ENCODE results near the gene TMEM243. TPM values are rescaled to one million over a fixed set of nuclear protein-coding genes. Genes with fewer than 3 reads are reported as not detected.

TMEM243 gene
- total RNA-seq, 1 donor from 2014 or later: 25.4 TPM

DNA sequence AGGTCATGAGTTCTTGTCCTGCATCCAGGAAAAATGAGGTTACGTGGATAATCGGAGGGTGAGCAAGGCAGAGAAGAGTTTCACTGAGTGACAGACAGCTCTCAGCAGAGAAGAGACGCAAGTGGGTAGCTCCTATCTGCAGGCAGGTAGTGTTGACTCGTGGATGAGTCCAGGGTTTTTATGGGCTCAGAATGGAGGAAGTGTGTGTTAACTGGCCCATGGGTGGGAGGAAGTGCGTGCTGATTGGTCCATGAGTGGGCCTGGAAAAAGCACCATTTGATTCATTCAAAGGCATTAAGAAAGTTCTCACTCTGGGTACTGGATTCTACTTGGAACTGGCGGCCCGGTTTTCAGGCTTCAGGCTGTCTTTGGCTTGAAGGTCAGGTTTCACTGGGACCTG lies 72.0 kb downstream of the TMEM243 start:
- Mint-ChIP-seq H3K9me3 (ENCODE audit: unreplicated experiment) (no peaks in the 10 kb centered on the region), H3K4me1 (ENCODE audit: low read depth, unreplicated experiment) (no peaks in the 10 kb centered on the region), H3K27ac (ENCODE audit: unreplicated experiment) (no peak overlapping the region), H3K36me3 (ENCODE audit: low read depth, unreplicated experiment) (no peaks in the 10 kb centered on the region), H3K27me3 (ENCODE audit: low read depth, unreplicated experiment) (no peaks in the 10 kb centered on the region), H3K4me3 (ENCODE audit: unreplicated experiment) (no peak overlapping the region)
- no peak overlapping the region for H3K4me3 ChIP-seq (ENCODE audit: insufficient read depth, low read depth, low read length)
- no peaks in the 10 kb centered on the region for H4K20me1 ChIP-seq (ENCODE audit: insufficient read depth, low read length)
- H3K4me2 ChIP-seq (ENCODE audit: low read length): no peak overlapping the region
- H3K4me1 ChIP-seq (ENCODE audit: insufficient read depth, low read length): no peaks in the 10 kb centered on the region
- H3K27me3 ChIP-seq (ENCODE audit: insufficient read depth, low read length): no peaks in the 10 kb centered on the region
- no peak for TF ChIP-seq EZH2 (IDR thresholded peaks at IDR 0.05; ENCODE audit: insufficient read depth, low read length)
- TF ChIP-seq, protein P1, sequence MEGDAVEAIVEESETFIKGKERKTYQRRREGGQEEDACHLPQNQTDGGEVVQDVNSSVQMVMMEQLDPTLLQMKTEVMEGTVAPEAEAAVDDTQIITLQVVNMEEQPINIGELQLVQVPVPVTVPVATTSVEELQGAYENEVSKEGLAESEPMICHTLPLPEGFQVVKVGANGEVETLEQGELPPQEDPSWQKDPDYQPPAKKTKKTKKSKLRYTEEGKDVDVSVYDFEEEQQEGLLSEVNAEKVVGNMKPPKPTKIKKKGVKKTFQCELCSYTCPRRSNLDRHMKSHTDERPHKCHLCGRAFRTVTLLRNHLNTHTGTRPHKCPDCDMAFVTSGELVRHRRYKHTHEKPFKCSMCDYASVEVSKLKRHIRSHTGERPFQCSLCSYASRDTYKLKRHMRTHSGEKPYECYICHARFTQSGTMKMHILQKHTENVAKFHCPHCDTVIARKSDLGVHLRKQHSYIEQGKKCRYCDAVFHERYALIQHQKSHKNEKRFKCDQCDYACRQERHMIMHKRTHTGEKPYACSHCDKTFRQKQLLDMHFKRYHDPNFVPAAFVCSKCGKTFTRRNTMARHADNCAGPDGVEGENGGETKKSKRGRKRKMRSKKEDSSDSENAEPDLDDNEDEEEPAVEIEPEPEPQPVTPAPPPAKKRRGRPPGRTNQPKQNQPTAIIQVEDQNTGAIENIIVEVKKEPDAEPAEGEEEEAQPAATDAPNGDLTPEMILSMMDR (IDR thresholded peaks at IDR 0.05; ENCODE audit: insufficient read depth, low read depth, low read length): no peak
- FAIRE-seq (no peak), DNase-seq (ENCODE audit: low read depth) (no peak)
- H3K79me2 ChIP-seq (ENCODE audit: insufficient read depth, low read length): no peaks in the 10 kb centered on the region
- no peaks in the 10 kb centered on the region for H3K36me3 ChIP-seq (ENCODE audit: insufficient read depth, low read length)
- H3K9me3 ChIP-seq (ENCODE audit: insufficient read depth, low read depth, low read length): no peaks in the 10 kb centered on the region
- no peak overlapping the region for H3K27ac ChIP-seq (ENCODE audit: low read depth, low read length)
- no peak overlapping the region for H3K9ac ChIP-seq (ENCODE audit: low read length)
- H2AFZ ChIP-seq (ENCODE audit: low read depth, low read length): no peak overlapping the region

DNA sequence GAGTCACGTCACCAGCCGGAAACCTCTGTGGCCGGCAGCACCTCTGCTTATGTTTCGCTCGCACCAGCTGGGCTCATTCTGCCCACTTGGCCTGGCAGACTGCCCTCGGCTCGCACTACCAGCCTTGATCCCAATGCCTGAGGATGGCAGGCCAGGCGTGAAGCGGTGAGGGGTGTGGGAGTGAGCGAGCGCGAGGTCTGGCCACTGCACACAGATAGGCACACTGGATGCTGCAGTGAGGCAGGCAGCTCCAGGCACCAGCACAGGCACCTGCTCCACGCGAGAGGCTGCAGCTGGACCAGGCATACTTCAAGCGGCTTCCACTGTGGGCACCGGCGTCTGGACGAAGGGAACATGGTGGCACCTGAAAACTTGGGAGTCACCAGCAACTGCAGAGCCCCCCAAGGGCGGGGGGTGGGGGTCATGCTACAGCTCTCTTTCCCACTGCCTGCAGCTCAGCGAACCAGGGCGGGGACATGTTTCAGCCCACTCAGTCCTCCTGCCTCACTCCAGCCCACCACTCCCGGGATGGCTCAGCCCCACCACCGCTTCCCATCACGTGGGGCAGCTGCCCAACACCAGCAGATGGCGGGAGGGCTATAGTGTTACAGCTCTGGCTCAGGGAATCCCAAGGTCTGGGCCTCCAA lies 72.7 kb downstream of the TMEM243 start:
- Histone ChIP-seq H3K4me1 (ENCODE audit: insufficient read depth, low read length) (no peaks in the 10 kb centered on the region), H3K4me3 (ENCODE audit: insufficient read depth, low read depth, low read length) (no peak overlapping the region), H3K9me3 (ENCODE audit: insufficient read depth, low read depth, low read length) (no peaks in the 10 kb centered on the region), H3K27me3 (ENCODE audit: insufficient read depth, low read length) (no peaks in the 10 kb centered on the region), H3K9ac (ENCODE audit: low read length) (no peak overlapping the region), H3K36me3 (ENCODE audit: insufficient read depth, low read length) (no peaks in the 10 kb centered on the region), H3K27ac (ENCODE audit: low read depth, low read length) (no peak overlapping the region), H3K4me2 (ENCODE audit: low read length) (no peak overlapping the region), H4K20me1 (ENCODE audit: insufficient read depth, low read length) (no peaks in the 10 kb centered on the region), H2AFZ (ENCODE audit: low read depth, low read length) (no peak overlapping the region), H3K79me2 (ENCODE audit: insufficient read depth, low read length) (no peaks in the 10 kb centered on the region)
- DNase-seq (ENCODE audit: low read depth) (no peak), FAIRE-seq (no peak)
- Mint-ChIP-seq H3K9me3 (ENCODE audit: unreplicated experiment) (no peaks in the 10 kb centered on the region), H3K27me3 (ENCODE audit: low read depth, unreplicated experiment) (no peaks in the 10 kb centered on the region), H3K4me1 (ENCODE audit: low read depth, unreplicated experiment) (no peaks in the 10 kb centered on the region), H3K36me3 (ENCODE audit: low read depth, unreplicated experiment) (no peaks in the 10 kb centered on the region), H3K27ac (ENCODE audit: unreplicated experiment) (no peak overlapping the region), H3K4me3 (ENCODE audit: unreplicated experiment) (no peak overlapping the region)
- TF ChIP-seq EZH2 (IDR thresholded peaks at IDR 0.05; ENCODE audit: insufficient read depth, low read length): no peak
- TF ChIP-seq, protein P1 (IDR thresholded peaks at IDR 0.05; ENCODE audit: insufficient read depth, low read depth, low read length): no peak

Other genes starting within 250 kb of the TMEM243 start
- 23.9 and 25.2 TPM in 2 replicates for gene ELAPOR2, start 160.1 kb downstream of the TMEM243 start, total RNA-seq
- 77.3 and 89.2 TPM in 2 replicates for gene DMTF1, start 67.3 kb downstream of the TMEM243 start, total RNA-seq
- 10.6 and 18.8 TPM in 2 replicates for gene CROT, start 125.9 kb upstream of the TMEM243 start, total RNA-seq